Measurements from ENCODE around the gene RAB3B.
A peak's percentile ranks its signal among the peaks of the same experiment; 100 is the strongest.

RAB3B gene, protein sequence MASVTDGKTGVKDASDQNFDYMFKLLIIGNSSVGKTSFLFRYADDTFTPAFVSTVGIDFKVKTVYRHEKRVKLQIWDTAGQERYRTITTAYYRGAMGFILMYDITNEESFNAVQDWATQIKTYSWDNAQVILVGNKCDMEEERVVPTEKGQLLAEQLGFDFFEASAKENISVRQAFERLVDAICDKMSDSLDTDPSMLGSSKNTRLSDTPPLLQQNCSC

DNA sequence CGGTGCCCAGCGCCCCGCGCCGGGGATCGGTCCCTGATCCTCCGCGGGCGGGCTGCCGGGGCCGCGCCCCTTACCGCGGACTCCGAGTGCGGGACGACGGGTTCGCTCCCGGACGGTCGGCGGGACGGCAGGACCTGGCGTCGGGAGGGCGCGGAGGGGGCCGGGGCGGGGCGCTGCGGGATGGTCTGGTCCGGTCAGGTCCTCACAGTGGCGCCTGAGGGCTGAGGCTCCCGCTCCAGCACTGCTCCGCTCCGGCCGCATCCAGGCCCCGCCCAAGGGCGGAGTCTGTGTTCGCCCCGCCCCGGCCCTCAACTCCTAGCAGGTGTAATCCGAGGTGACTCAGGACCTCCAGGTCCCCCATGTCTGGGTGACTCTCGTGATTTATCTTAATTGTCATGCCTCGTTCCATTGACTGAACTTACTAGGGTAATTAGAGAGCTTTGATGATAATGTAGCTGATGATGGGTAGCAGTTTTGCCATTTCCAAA, at the start of gene RAB3B:
TSS of gene RAB3B (minus strand) at position 223 of the 488 bp plus-strand sequence. CDS start 13,583 bp downstream, outside the sequence.
- H3K4me2 ChIP-seq (ENCODE audit: low read length): peak within 1 kb of the TSS; percentile 66
- no peak for TF ChIP-seq EZH2 (IDR thresholded peaks at IDR 0.05; ENCODE audit: borderline replicate concordance, low read length)
- TF ChIP-seq, protein P1, sequence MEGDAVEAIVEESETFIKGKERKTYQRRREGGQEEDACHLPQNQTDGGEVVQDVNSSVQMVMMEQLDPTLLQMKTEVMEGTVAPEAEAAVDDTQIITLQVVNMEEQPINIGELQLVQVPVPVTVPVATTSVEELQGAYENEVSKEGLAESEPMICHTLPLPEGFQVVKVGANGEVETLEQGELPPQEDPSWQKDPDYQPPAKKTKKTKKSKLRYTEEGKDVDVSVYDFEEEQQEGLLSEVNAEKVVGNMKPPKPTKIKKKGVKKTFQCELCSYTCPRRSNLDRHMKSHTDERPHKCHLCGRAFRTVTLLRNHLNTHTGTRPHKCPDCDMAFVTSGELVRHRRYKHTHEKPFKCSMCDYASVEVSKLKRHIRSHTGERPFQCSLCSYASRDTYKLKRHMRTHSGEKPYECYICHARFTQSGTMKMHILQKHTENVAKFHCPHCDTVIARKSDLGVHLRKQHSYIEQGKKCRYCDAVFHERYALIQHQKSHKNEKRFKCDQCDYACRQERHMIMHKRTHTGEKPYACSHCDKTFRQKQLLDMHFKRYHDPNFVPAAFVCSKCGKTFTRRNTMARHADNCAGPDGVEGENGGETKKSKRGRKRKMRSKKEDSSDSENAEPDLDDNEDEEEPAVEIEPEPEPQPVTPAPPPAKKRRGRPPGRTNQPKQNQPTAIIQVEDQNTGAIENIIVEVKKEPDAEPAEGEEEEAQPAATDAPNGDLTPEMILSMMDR (IDR thresholded peaks at IDR 0.05; ENCODE audit: low read length): no peak
- no peak within 1 kb of the TSS for H2AFZ ChIP-seq (ENCODE audit: low read length)
- no peaks in the 10 kb centered on the region for H3K27me3 ChIP-seq (ENCODE audit: insufficient read depth, low read length)
- H3K27ac ChIP-seq (ENCODE audit: low read depth, low read length, poor library complexity, severe bottlenecking): no peak within 1 kb of the TSS
- H3K9me3 ChIP-seq (ENCODE audit: low read length): no peaks in the 10 kb centered on the region
- H3K4me1 ChIP-seq (ENCODE audit: insufficient read depth, low read length, severe bottlenecking): no peaks in the 10 kb centered on the region
- peak within 1 kb of the TSS; percentile 63 for H3K4me3 ChIP-seq (ENCODE audit: low read depth, low read length, poor library complexity, severe bottlenecking)
- H4K20me1 ChIP-seq (ENCODE audit: insufficient read depth, low read length): no peaks in the 10 kb centered on the region
- no peaks in the 10 kb centered on the region for H3K9me2 ChIP-seq (ENCODE audit: low read depth, low read length)
- H3K9ac ChIP-seq (ENCODE audit: low read length): peak within 1 kb of the TSS; percentile 16; the same call in 1 of the 2 replicates
- H3K36me3 ChIP-seq (ENCODE audit: insufficient read depth, low read length): no peaks in the 10 kb centered on the region
- no peaks in the 10 kb centered on the region for H3K79me2 ChIP-seq (ENCODE audit: insufficient read depth, low read length)
- no peaks in the 10 kb centered on the region for H3F3A ChIP-seq (ENCODE audit: insufficient read depth, low read length)

DNA sequence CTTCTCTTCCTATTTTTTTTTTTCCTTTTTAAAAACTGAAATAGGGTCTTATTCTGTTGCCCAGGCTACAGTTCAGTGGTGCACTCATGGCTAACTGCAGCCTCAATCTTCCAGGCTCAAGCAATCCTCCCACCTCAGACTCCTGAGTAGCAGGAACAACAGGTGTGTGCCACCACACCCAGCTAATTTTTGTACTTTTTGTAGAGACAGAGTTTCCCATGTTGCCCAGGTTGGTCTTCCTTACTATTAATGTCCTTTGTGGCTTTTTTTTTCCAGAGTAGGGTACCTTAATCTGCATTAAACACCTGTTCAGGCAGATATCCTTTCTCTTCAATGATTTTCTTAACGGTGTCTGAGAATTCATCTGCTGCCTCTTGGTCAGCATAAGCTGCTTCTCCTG, 47.4 kb upstream of the RAB3B start:
- Histone ChIP-seq H3K27ac (ENCODE audit: low read depth, low read length, poor library complexity, severe bottlenecking) (no peak overlapping the region), H3K9ac (ENCODE audit: low read length) (no peak overlapping the region), H4K20me1 (ENCODE audit: insufficient read depth, low read length) (no peaks in the 10 kb centered on the region), H3K27me3 (ENCODE audit: insufficient read depth, low read length) (no peaks in the 10 kb centered on the region), H3K36me3 (ENCODE audit: insufficient read depth, low read length) (peaks cover 37% of the 10 kb centered on the region), H3K4me1 (ENCODE audit: insufficient read depth, low read length, severe bottlenecking) (peaks cover 6% of the 10 kb centered on the region), H3K4me2 (ENCODE audit: low read length) (no peak overlapping the region), H2AFZ (ENCODE audit: low read length) (no peak overlapping the region), H3K9me2 (ENCODE audit: low read depth, low read length) (no peaks in the 10 kb centered on the region), H3K9me3 (ENCODE audit: low read length) (no peaks in the 10 kb centered on the region), H3K79me2 (ENCODE audit: insufficient read depth, low read length) (peaks cover under 1% of the 10 kb centered on the region), H3F3A (ENCODE audit: insufficient read depth, low read length) (no peaks in the 10 kb centered on the region), H3K4me3 (ENCODE audit: low read depth, low read length, poor library complexity, severe bottlenecking) (no peak overlapping the region)
- TF ChIP-seq, protein P1 (IDR thresholded peaks at IDR 0.05; ENCODE audit: low read length): no peak
- TF ChIP-seq EZH2 (IDR thresholded peaks at IDR 0.05; ENCODE audit: borderline replicate concordance, low read length): no peak

DNA sequence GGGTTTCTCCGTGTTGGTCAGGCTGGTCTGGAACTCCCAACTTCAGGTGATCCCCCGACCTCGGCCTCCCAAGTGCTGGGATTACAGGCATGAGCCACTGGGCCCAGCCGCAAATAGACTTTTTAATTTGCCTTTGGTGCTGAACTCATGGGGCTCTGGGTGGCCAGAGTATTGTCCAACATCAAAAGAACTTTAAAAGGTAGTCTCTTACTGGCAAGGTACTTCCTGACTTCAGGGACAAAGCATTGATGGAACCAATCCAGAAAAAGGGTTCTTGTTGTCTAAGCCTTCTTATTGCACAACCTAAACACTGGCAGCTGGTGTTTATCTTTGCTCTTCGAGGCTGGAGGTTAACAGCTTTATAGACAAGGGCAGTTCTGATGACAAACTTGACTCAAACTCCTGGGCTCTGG, 46.9 kb upstream of the RAB3B start:
- Histone ChIP-seq H3K4me1 (ENCODE audit: insufficient read depth, low read length, severe bottlenecking) (peaks cover 8% of the 10 kb centered on the region), H3F3A (ENCODE audit: insufficient read depth, low read length) (no peaks in the 10 kb centered on the region), H3K27ac (ENCODE audit: low read depth, low read length, poor library complexity, severe bottlenecking) (no peak overlapping the region), H3K27me3 (ENCODE audit: insufficient read depth, low read length) (no peaks in the 10 kb centered on the region), H3K79me2 (ENCODE audit: insufficient read depth, low read length) (peaks cover 5% of the 10 kb centered on the region), H3K9me3 (ENCODE audit: low read length) (no peaks in the 10 kb centered on the region), H3K36me3 (ENCODE audit: insufficient read depth, low read length) (peaks cover 37% of the 10 kb centered on the region), H2AFZ (ENCODE audit: low read length) (no peak overlapping the region), H3K4me2 (ENCODE audit: low read length) (no peak overlapping the region), H4K20me1 (ENCODE audit: insufficient read depth, low read length) (no peaks in the 10 kb centered on the region), H3K9me2 (ENCODE audit: low read depth, low read length) (no peaks in the 10 kb centered on the region), H3K9ac (ENCODE audit: low read length) (no peak overlapping the region), H3K4me3 (ENCODE audit: low read depth, low read length, poor library complexity, severe bottlenecking) (no peak overlapping the region)
- TF ChIP-seq, protein P1 (IDR thresholded peaks at IDR 0.05; ENCODE audit: low read length): no peak
- no peak for TF ChIP-seq EZH2 (IDR thresholded peaks at IDR 0.05; ENCODE audit: borderline replicate concordance, low read length)
